RWPE1 (cell line): ENCODE results near the gene PTPRD.

Experiments used
- CTCF ChIA-PET: fragments of 350-600 bp; sonication (Branson Sonifier 250); formaldehyde crosslinking; extraction: SDS; loops from one replicate; lab custom pipeline; 2021; lab: Yijun Ruan, JAX
- POLR2A ChIA-PET: fragments of 400-600 bp; formaldehyde crosslinking; extraction: SDS; loops from one replicate; lab custom pipeline; 2020; ENCODE audit warnings: antibody characterized with exemption; ENCODE audit not compliant: low non-redundant PET; lab: Yijun Ruan, JAX
- DNase-seq: peaks from one replicate; pipeline ENCODE4 v3.0.0; 2012; ENCODE audit warnings: low spot score
- H3K27ac ChIP-seq: fragments of 450-650 bp; 2 replicates; pipeline ENCODE4 v1.5.1; 2017
- TF ChIP-seq, protein P1 (sequence below): fragments of 450-650 bp; conservative IDR thresholded peaks from 2 replicates; pipeline ENCODE4 v1.5.1; 2017; ENCODE audit warnings: low read depth, mild to moderate bottlenecking

Gene PTPRD

DNA sequence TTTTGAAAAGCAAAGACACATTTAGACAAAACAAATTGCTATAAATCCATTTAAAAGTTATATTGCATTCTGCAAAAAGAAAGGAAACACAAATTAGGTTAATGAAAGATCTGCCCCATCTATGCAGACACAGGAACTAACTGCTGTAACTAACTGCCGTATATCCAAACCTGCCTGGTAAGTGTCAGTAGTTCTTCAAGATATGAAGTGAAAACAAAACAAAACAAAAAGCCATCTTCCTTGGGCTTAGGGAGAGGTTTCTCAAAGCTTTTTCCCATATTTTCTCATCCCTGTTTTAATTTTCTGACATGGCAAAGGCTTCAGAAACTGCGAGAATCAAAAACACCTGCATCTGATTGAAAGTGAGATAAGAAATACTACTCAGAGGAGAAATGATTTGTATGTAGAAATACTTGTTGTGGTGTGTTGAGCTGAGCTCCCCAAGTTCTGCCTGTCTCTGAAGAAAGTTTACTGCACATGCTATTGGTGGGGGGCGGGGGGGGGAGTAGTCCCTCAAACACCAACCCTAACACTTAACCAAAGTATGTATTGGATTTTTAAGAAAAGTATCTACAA is 750.5 kb downstream of the PTPRD start:
- DNase-seq = no peak
- ChIA-PET POLR2A (no interaction called here), CTCF (no interaction called here)
- TF ChIP-seq, protein P1, sequence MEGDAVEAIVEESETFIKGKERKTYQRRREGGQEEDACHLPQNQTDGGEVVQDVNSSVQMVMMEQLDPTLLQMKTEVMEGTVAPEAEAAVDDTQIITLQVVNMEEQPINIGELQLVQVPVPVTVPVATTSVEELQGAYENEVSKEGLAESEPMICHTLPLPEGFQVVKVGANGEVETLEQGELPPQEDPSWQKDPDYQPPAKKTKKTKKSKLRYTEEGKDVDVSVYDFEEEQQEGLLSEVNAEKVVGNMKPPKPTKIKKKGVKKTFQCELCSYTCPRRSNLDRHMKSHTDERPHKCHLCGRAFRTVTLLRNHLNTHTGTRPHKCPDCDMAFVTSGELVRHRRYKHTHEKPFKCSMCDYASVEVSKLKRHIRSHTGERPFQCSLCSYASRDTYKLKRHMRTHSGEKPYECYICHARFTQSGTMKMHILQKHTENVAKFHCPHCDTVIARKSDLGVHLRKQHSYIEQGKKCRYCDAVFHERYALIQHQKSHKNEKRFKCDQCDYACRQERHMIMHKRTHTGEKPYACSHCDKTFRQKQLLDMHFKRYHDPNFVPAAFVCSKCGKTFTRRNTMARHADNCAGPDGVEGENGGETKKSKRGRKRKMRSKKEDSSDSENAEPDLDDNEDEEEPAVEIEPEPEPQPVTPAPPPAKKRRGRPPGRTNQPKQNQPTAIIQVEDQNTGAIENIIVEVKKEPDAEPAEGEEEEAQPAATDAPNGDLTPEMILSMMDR = no peak
- H3K27ac ChIP-seq = no peak overlapping the region

DNA sequence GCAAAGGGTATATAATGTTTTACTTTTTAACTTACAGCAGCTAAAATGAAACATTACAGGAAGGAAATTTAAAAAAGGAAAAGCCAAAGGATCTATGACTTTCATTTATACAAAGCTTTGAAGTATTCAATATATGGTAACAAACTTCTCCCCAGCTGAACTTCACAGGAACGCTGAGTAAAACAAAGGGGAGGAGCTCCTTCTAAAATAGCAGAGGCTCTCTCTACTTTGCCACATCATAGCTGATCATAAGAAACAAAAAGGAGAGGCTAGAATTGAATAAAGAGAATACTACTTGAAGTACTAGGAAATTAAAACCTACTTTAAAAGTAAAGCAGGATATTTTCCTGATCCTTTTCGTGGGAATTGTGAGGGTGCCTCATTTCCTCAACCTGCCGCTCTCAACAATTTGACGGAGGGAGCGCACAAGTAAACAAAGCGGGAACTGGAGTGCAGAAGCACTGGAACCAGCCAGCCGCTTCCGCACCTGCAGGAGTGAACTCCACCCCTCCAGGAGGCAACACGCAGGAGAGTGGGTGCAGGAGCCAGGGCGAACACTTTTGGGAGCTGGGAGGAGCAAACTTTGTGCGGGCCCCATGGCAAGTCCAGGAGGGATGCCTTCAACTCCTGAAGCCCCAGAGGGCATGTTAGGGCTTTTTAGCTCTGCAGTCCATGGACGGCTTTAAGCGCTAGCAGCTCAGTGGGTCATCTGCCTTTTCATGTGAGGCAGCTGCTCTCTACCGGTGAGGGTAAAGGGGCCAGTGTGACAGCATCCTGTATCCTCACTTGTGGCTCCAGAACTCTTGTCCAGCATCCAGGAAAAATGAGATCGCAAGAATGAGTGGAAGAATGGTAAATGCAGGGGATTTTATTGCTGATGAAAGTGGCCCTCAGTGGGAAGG is 757.4 kb downstream of the PTPRD start:
- CTCF ChIA-PET = no interaction called here
- H3K27ac ChIP-seq = no peak overlapping the region
- DNase-seq = no peak
- TF ChIP-seq, protein P1 = no peak
- POLR2A ChIA-PET = no interaction called here

DNA sequence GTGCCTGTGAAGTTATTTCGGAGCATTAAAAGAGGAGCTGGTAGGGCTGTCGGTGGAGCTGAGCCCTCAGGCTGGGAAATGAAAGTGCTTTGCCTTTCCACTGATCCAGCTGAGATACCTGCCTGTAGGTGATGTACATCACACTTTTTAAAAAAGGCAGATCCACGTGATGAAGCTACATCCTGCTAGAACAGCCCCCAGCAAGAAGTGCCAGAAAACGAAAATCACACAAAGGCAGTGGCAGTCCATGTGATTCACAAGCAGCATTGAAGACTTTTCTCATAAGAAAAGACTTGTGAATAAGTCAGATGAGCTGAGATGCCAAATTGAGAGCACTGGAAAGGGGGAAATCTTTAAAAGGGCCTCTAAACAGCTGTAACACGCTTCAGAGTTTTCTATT is 765.1 kb downstream of the PTPRD start:
- H3K27ac ChIP-seq = no peak overlapping the region
- DNase-seq = no peak
- CTCF ChIA-PET = no interaction called here
- POLR2A ChIA-PET = no interaction called here
- TF ChIP-seq, protein P1 = no peak

DNA sequence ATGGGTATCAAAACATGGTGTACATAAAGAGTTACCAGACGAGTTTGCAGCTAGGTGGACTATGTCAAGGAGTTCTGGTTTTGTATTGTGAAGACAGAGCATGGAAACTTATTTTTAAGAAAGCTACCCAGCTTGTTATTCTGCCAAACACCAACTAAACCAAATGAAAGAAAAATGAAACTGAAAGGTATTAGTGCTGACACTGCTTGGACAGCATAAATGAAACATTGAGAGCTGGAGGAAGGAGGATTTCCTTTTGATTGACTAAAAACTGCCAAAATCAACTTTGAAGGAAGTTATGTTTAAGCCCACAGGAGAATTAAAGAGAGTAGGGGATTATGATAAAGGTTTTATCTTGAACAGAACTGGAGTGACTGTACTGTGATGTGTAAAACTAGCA is 766.2 kb downstream of the PTPRD start:
- no peak for DNase-seq
- ChIA-PET CTCF (no interaction called here), POLR2A (no interaction called here)
- TF ChIP-seq, protein P1 = no peak
- H3K27ac ChIP-seq = no peak overlapping the region

DNA sequence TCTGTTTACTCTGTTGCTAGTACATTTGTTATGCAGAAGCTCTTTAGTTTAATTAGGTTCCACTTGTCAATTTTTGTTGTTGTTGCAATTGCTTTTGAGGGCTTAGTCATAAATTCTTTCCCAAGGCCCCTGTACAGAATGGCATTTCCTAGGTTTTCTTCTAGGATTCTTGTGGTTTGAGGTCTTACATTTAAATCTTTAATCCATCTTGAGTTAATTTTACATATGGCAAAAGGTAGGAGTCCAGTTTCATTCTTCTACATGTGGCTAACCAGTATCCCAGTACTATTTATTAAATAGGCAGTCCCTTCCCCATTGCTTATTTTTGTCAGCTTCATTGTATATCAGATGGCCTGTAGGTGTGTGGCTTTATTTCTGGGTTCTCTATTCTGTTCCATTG is 792.4 kb downstream of the PTPRD start:
- TF ChIP-seq, protein P1 = no peak
- POLR2A ChIA-PET = no interaction called here
- DNase-seq = no peak
- H3K27ac ChIP-seq = no peak overlapping the region
- CTCF ChIA-PET = no interaction called here

DNA sequence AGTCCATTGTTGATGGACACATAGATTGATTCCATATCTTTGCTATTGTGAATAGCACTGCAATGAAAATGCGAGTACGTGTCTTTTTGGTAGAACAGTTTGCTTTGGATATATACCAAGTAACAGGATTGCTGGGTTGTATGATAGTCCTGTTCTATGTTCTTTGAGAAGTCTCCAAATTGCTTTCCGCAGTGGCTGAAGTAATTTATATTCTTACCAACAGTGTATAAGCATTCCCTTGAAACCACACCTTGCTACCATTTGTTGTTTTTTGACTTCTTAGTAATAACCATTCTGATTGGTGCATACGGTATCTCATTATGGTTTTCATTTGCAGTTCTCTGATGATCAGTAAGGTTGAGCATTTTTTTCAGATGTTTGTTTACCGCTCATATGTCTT is 792.9 kb downstream of the PTPRD start:
- no peak overlapping the region for H3K27ac ChIP-seq
- no peak for DNase-seq
- ChIA-PET CTCF (no interaction called here), POLR2A (no interaction called here)
- TF ChIP-seq, protein P1 = no peak
